Measurements from ENCODE around the gene TYW1B. TPM values are rescaled to one million over a fixed set of nuclear protein-coding genes. Genes with fewer than 3 reads are reported as not detected.
A peak's percentile ranks its signal among the peaks of the same experiment; 100 is the strongest.
"Not testable (repeated sequence)": the region's sequence is repeated elsewhere in the genome, so short reads cannot be mapped to it uniquely, and the experiment has no call there.

TYW1B gene
- total and polyA plus RNA-seq, 8 donors, result 0.93 to 21.0 (median 2.0) TPM

- Histone ChIP-seq H3K4me1 (no peaks in the 10 kb centered on the region), H3K36me3 (peaks cover 0 to 16% (median 6%) of the 10 kb centered on the region in 4 donors), H3K27ac (no peak overlapping the region), H3K27me3 (no peaks in the 10 kb centered on the region), H3K4me3 (no peak overlapping the region), H3K9me3 (no peaks in the 10 kb centered on the region)
- TF ChIP-seq, protein P1, sequence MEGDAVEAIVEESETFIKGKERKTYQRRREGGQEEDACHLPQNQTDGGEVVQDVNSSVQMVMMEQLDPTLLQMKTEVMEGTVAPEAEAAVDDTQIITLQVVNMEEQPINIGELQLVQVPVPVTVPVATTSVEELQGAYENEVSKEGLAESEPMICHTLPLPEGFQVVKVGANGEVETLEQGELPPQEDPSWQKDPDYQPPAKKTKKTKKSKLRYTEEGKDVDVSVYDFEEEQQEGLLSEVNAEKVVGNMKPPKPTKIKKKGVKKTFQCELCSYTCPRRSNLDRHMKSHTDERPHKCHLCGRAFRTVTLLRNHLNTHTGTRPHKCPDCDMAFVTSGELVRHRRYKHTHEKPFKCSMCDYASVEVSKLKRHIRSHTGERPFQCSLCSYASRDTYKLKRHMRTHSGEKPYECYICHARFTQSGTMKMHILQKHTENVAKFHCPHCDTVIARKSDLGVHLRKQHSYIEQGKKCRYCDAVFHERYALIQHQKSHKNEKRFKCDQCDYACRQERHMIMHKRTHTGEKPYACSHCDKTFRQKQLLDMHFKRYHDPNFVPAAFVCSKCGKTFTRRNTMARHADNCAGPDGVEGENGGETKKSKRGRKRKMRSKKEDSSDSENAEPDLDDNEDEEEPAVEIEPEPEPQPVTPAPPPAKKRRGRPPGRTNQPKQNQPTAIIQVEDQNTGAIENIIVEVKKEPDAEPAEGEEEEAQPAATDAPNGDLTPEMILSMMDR (IDR thresholded peaks at IDR 0.05), result no peak
- no peak for TF ChIP-seq POLR2A (IDR thresholded peaks at IDR 0.05)
- TF ChIP-seq EP300 (IDR thresholded peaks at IDR 0.05), result no peak
- no peak for TF ChIP-seq POLR2AphosphoS5 (IDR thresholded peaks at IDR 0.05)
- WGBS, 5 donors, result 89 to 100% (median 97%) methylated on average over 2 of the region's 2 CpGs
- intact Hi-C loops (cut with DNase I; ENCODE audit: low total_unique reads), result no loop called here
- DNase-seq, result no peak
Observed at GRCh38 chr7:72577107-72577506, 250.9 kb downstream of the TYW1B start.

- WGBS, 5 donors, result 86 to 96% (median 93%) methylated on average over 3 of the region's 3 CpGs
- DNase-seq; H3K27me3 ChIP-seq; H3K36me3 ChIP-seq; H3K27ac ChIP-seq; intact Hi-C loops (cut with DNase I; ENCODE audit: low total_unique reads); H3K4me1 ChIP-seq; H3K4me3 ChIP-seq: not testable (repeated sequence)
- peaks cover 7 to 44% (median 28%) of the 10 kb centered on the region in 4 donors for H3K9me3 ChIP-seq
Observed at GRCh38 chr7:72561988-72562387, 266.0 kb downstream of the TYW1B start.

- H3K27ac ChIP-seq; DNase-seq; H3K4me3 ChIP-seq; H3K27me3 ChIP-seq; H3K4me1 ChIP-seq; H3K36me3 ChIP-seq; intact Hi-C loops (cut with DNase I; ENCODE audit: low total_unique reads): not testable (repeated sequence)
- WGBS, 5 donors, result 83 to 93% (median 85%) methylated on average over 3 of the region's 4 CpGs
- peaks cover 7 to 39% (median 26%) of the 10 kb centered on the region in 4 donors for H3K9me3 ChIP-seq
Observed at GRCh38 chr7:72559546-72559945, 268.5 kb downstream of the TYW1B start.

DNA sequence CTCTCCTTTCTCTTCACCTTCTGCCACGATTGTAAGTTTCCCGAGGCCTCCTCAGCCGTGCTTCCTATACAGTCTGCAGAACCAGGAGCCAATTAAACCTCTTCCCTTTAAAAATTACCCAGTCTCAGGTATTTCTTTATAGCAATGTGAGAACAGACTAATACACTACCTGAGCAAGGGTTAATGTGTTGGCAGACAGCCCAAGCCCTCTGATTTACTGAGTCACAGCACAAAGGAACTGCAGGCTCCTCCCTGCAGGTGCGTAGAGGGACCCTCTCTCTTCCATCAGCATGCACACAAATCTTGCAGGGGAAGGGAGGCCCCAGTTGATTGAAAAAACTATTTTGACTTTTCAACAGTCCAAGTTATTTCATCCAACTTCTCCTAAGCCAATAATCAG, 271.3 kb downstream of the TYW1B start:
- H3K9me3 ChIP-seq, result peaks cover under 1 to 20% (median 11%) of the 10 kb centered on the region in 4 donors
- H3K36me3 ChIP-seq; H3K4me1 ChIP-seq; H3K27me3 ChIP-seq; DNase-seq; H3K4me3 ChIP-seq; intact Hi-C loops (cut with DNase I; ENCODE audit: low total_unique reads); H3K27ac ChIP-seq: not testable (repeated sequence)
- WGBS, 5 donors, result 56 to 77% (median 59%) methylated on average over 4 of the region's 4 CpGs

GRCh38 chr7:72555238-72555637, 272.8 kb downstream of the TYW1B start:
- H3K36me3 ChIP-seq; H3K27ac ChIP-seq; H3K4me3 ChIP-seq; H3K4me1 ChIP-seq; DNase-seq; H3K27me3 ChIP-seq; intact Hi-C loops (cut with DNase I; ENCODE audit: low total_unique reads): not testable (repeated sequence)
- 80 to 95% (median 84%) methylated on average over 4 to 6 of the region's 6 CpGs for WGBS, 5 donors
- peaks cover 0 to 17% (median 3%) of the 10 kb centered on the region in 4 donors for H3K9me3 ChIP-seq

- intact Hi-C loops (cut with DNase I; ENCODE audit: low total_unique reads); H3K4me3 ChIP-seq; H3K36me3 ChIP-seq; H3K4me1 ChIP-seq; H3K27me3 ChIP-seq; DNase-seq; H3K27ac ChIP-seq: not testable (repeated sequence)
- peaks cover 0 to 11% (median 0%) of the 10 kb centered on the region in 4 donors for H3K9me3 ChIP-seq
- 53 to 89% (median 76%) methylated on average over 3 to 5 of the region's 5 CpGs for WGBS, 5 donors
Observed at GRCh38 chr7:72554401-72554800, 273.6 kb downstream of the TYW1B start.

GRCh38 chr7:72550454-72550853, 277.5 kb downstream of the TYW1B start:
- H3K9me3 ChIP-seq; H3K36me3 ChIP-seq; intact Hi-C loops (cut with DNase I; ENCODE audit: low total_unique reads); H3K4me3 ChIP-seq; H3K27me3 ChIP-seq; H3K4me1 ChIP-seq; H3K27ac ChIP-seq; DNase-seq: not testable (repeated sequence)

DNA sequence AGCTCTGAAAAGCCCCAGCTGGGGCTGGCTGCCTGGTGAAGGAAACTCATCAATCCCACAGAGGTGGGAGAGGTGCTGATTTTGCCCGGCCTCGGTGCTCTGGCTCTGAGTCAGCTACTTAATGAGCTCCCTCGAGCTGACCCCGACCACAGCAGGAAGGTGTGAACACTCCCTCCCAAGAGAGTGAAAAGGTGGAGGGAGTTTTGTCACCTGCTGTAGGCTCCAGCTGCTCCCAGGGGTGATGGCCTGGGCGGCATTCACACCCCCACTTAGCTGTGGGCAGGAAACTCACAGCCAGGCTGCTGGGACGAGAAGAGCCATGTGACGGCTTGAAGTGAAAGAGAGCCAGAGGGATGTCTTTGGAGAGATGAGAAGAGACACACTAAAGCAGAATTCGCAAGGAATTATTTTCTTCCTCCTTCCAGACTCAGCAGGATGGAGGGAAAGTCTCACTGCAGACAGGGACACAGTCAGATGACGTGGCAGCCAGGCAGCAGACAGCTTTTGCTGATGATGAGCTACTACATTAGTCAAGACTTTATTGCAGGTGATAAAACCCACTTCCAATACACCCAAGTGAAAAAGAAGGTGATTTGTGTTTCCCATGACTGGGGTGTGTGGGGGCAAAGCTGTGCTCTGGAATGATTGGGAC, 281.3 kb downstream of the TYW1B start:
- peak in 1 of 2 donors; percentile 6 for DNase-seq
- H3K4me1 ChIP-seq; H3K27ac ChIP-seq; intact Hi-C loops (cut with DNase I; ENCODE audit: low total_unique reads); H3K4me3 ChIP-seq; H3K36me3 ChIP-seq; H3K9me3 ChIP-seq; H3K27me3 ChIP-seq: not testable (repeated sequence)
- WGBS, 5 donors, result 24 to 40% (median 38%) methylated on average over 9 of the region's 9 CpGs

DNA sequence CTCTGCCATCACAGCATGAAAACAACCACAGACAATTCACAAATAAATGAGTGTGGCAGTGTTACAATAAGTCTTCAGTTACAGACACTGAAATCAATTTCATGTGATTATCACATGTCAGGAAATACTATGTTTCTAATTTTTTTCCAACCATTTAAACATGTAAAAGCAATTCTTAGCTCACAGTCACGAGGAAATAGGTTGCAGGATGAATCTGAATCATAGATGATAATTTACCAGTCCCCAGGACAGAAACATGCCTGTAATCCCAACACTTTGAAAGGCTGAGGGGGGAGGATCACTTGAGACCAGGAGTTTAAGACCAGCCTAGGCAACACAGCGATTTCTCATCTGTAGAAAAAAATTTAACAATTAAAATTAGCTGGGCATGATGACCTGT, 283.5 kb downstream of the TYW1B start:
- H3K4me1 ChIP-seq; DNase-seq; H3K4me3 ChIP-seq; H3K36me3 ChIP-seq; H3K27ac ChIP-seq; H3K9me3 ChIP-seq; intact Hi-C loops (cut with DNase I; ENCODE audit: low total_unique reads); H3K27me3 ChIP-seq: not testable (repeated sequence)
- 56 to 77% (median 71%) methylated on average over 2 of the region's 2 CpGs for WGBS, 5 donors
